IPS DF 4.7 (cell line): ENCODE results near the gene TROAP.

Experiments used
- DNase-seq: peaks from one replicate; pipeline ENCODE4 v3.0.0-alpha.2; 2013; ENCODE audit warnings: low spot score; ENCODE audit errors: extremely low read depth

Gene TROAP

GRCh38 chr12:49342066-49342913 is 19.2 kb downstream of the TROAP start:
- no peak for DNase-seq

GRCh38 chr12:49342914-49343731 is 20.1 kb downstream of the TROAP start:
- DNase-seq, result no peak

GRCh38 chr12:49344486-49345050 is 21.5 kb downstream of the TROAP start:
- no peak for DNase-seq

- no peak for DNase-seq
Observed at GRCh38 chr12:49345051-49345824, 22.2 kb downstream of the TROAP start.

GRCh38 chr12:49345825-49346658 is 23.0 kb downstream of the TROAP start:
- no peak for DNase-seq

- no peak for DNase-seq
Observed at GRCh38 chr12:49346659-49347310, 23.7 kb downstream of the TROAP start, which contains the start of gene DNAJC22. TSS of gene DNAJC22 (plus strand) at chr12:49346888. CDS start at chr12:49348873, 1,985 bp downstream.

- no peak for DNase-seq
Observed at GRCh38 chr12:49347311-49348193, 24.5 kb downstream of the TROAP start.

GRCh38 chr12:49348781-49349180 is 25.7 kb downstream of the TROAP start:
- no peak for DNase-seq

GRCh38 chr12:49349266-49349665 is 26.2 kb downstream of the TROAP start:
- DNase-seq, result no peak

- DNase-seq, result no peak
Observed at GRCh38 chr12:49352351-49352750, 29.3 kb downstream of the TROAP start.

GRCh38 chr12:49355913-49356312 is 32.9 kb downstream of the TROAP start:
- DNase-seq, result no peak

GRCh38 chr12:49357103-49357678 is 34.1 kb downstream of the TROAP start:
- no peak for DNase-seq

GRCh38 chr12:49358483-49359141 is 35.6 kb downstream of the TROAP start:
- no peak for DNase-seq

GRCh38 chr12:49359671-49360070 is 36.6 kb downstream of the TROAP start:
- no peak for DNase-seq

GRCh38 chr12:49362077-49362476 is 39.0 kb downstream of the TROAP start:
- no peak for DNase-seq

GRCh38 chr12:49364989-49365388 is 41.9 kb downstream of the TROAP start:
- DNase-seq, result no peak

GRCh38 chr12:49365542-49365941 is 42.5 kb downstream of the TROAP start:
- no peak for DNase-seq

GRCh38 chr12:49366096-49366651 is 43.1 kb downstream of the TROAP start:
- DNase-seq, result no peak
